Endothelial cell of umbilical vein (primary cell): ENCODE measurements around the gene CUEDC1. TPM values are rescaled to one million over a fixed set of nuclear protein-coding genes. Genes with fewer than 3 reads are reported as not detected.

Experiments used
- BruUV-seq: library from RNA; stranded (reverse); fragments of 400-500 nt; replicated peaks from 2 replicates; lab custom pipeline; 2021; lab: Mats Ljungman, UMichigan
- CTCF ChIA-PET: fragments of 300-600, 350-600 bp; sonication (Branson Sonifier 250); formaldehyde crosslinking; loops from one replicate; lab custom pipeline; 2021; ENCODE audit warnings: antibody characterized with exemption, inconsistent platforms; lab: Charles Lee
- POLR2A ChIA-PET: fragments of 300-600, 350-600 bp; sonication (Branson Sonifier 250); formaldehyde crosslinking; loops from one replicate; lab custom pipeline; 2021; ENCODE audit warnings: antibody characterized with exemption, inconsistent platforms; lab: Charles Lee
- DNase-seq: peaks from one replicate; pipeline ENCODE4 v3.0.0-alpha.2; 2011; ENCODE audit warnings: low read depth, low spot score
- FAIRE-seq: peaks from 2 replicates; lab custom pipeline; 2011; peaks lifted over from hg19 to GRCh38; lab: Jason Lieb, UNC
- H2AFZ ChIP-seq: 2 replicates; pipeline ENCODE4 v1.6.0; 2012; ENCODE audit warnings: low read depth, low read length, control low read depth, inconsistent platforms
- H3K27ac ChIP-seq: 2 replicates; pipeline ENCODE4 v1.5.1; 2011; ENCODE audit warnings: low read depth, mild to moderate bottlenecking, control low read depth, low read length, moderate library complexity; ENCODE audit not compliant: insufficient read depth
- H3K27me3 ChIP-seq, 2 experiments: 2 replicates each; pipeline versions ENCODE4 v1.6.0 to v1.6.1; 2011; ENCODE audit warnings: low read length in 2 of 2, mixed read lengths in 1 of 2; ENCODE audit not compliant: control insufficient read depth in 2 of 2, insufficient read depth in 2 of 2
- H3K36me3 ChIP-seq, 2 experiments: 2 replicates in 1 of 2; 3 replicates in 1 of 2; pipeline ENCODE4 v1.5.1; 2011; ENCODE audit warnings: low read length in 2 of 2, mild to moderate bottlenecking in 1 of 2, moderate library complexity in 1 of 2; ENCODE audit not compliant: control insufficient read depth in 2 of 2, insufficient read depth in 2 of 2; ENCODE audit errors: extremely low read depth in 1 of 2
- H3K4me1 ChIP-seq: 3 replicates; pipeline ENCODE4 v1.5.1; 2011; ENCODE audit warnings: mild to moderate bottlenecking, low read length; ENCODE audit not compliant: control insufficient read depth, insufficient read depth; ENCODE audit errors: extremely low read depth
- H3K4me2 ChIP-seq: 2 replicates; pipeline ENCODE4 v1.6.1; 2011; ENCODE audit warnings: low read length, control low read depth, mixed read lengths; ENCODE audit not compliant: insufficient read depth
- H3K4me3 ChIP-seq, 3 experiments: fragments of 200-600 bp in 1 of 3; sonication (generic), shearing (Covaris generic) in 1 of 3; replicated peaks in 1 of 3; 2 replicates each; pipeline ENCODE4 v1.5.1; 2011 to 2016; ENCODE audit warnings: control low read depth in 3 of 3, low read length in 3 of 3, mild to moderate bottlenecking in 2 of 3, inconsistent platforms in 1 of 3, low read depth in 1 of 3, moderate library complexity in 1 of 3; ENCODE audit not compliant: insufficient read depth in 1 of 3
- H3K79me2 ChIP-seq: 2 replicates; pipeline ENCODE4 v1.6.0; 2012; ENCODE audit warnings: low read length, inconsistent platforms; ENCODE audit not compliant: control insufficient read depth, insufficient read depth
- H3K9ac ChIP-seq: replicated peaks from 2 replicates; pipeline ENCODE3; 2011; ENCODE audit warnings: low read length, control low read depth; ENCODE audit not compliant: insufficient read depth; ENCODE audit errors: extremely low read depth
- H3K9me1 ChIP-seq: replicated peaks from 3 replicates; pipeline ENCODE4 v1.6.0; 2011; ENCODE audit warnings: mild to moderate bottlenecking, low read length; ENCODE audit not compliant: control insufficient read depth, insufficient read depth; ENCODE audit errors: extremely low read depth
- H3K9me3 ChIP-seq: replicated peaks from 2 replicates; pipeline ENCODE4 v1.5.1; 2012; ENCODE audit warnings: low read length, inconsistent platforms; ENCODE audit not compliant: control insufficient read depth, insufficient read depth
- H4K20me1 ChIP-seq: replicated peaks from 2 replicates; pipeline ENCODE3; 2011; ENCODE audit warnings: mild to moderate bottlenecking, low read length; ENCODE audit not compliant: control insufficient read depth, insufficient read depth; ENCODE audit errors: extremely low read depth
- CTCF ChIP-seq, 2 donors: IDR thresholded peaks; 1 replicate in 1 of 2; 2 replicates in 1 of 2; pipeline ENCODE4 v1.5.1; 2011; ENCODE audit warnings: low read length in 2 of 2, mild to moderate bottlenecking in 2 of 2, moderate library complexity in 2 of 2, control low read depth in 1 of 2, inconsistent platforms in 1 of 2, low read depth in 1 of 2; ENCODE audit not compliant: insufficient read depth in 1 of 2; ENCODE audit errors: extremely low read depth in 1 of 2
- EZH2 ChIP-seq: IDR thresholded peaks from 2 replicates; pipeline ENCODE4 v1.6.1; 2012; ENCODE audit warnings: borderline replicate concordance, low read depth, mild to moderate bottlenecking, moderate library complexity, low read length, inconsistent platforms; ENCODE audit not compliant: severe bottlenecking
- FOS ChIP-seq: IDR thresholded peaks from 2 replicates; pipeline ENCODE4 v1.6.1; 2011; ENCODE audit warnings: mild to moderate bottlenecking, low read length, moderate library complexity, borderline replicate concordance; ENCODE audit not compliant: insufficient read depth
- JUN ChIP-seq: IDR thresholded peaks from 2 replicates; pipeline ENCODE4 v1.6.1; 2011; ENCODE audit warnings: borderline replicate concordance, low read depth; ENCODE audit not compliant: insufficient read length, insufficient read depth
- MYC ChIP-seq: IDR thresholded peaks from one replicate; pipeline ENCODE4 v1.6.1; 2011; ENCODE audit warnings: mild to moderate bottlenecking, low read depth, low read length
- POLR2A ChIP-seq: IDR thresholded peaks from 2 replicates; pipeline ENCODE4 v1.6.1; 2012; ENCODE audit warnings: low read depth, mild to moderate bottlenecking, control low read depth, low read length
- POLR2AphosphoS5 ChIP-seq: IDR thresholded peaks from 2 replicates; pipeline ENCODE4 v1.6.1; 2012; ENCODE audit warnings: low read depth, mild to moderate bottlenecking, control low read depth, low read length, moderate library complexity; ENCODE audit not compliant: insufficient read depth
- dilution Hi-C: fragments of 300-500 bp; cut with MboI; formaldehyde crosslinking; loops from one replicate; pipeline ENCODE4 v1.15.0; 2019; ENCODE audit warnings: low sequenced_read_pairs; ENCODE audit not compliant: extremely low pct_ligation_motif_present
- intact Hi-C: fragments of 100-400 bp; cut with micrococcal nuclease; formaldehyde crosslinking; loops from one replicate; pipeline ENCODE4 v1.10.0; 2022
- polyA plus RNA-seq, 4 experiments: library from polyadenylated mRNA; depleted of rRNA in 3 of 4; stranded (reverse) in 3 of 4; unstranded in 1 of 4; fragments of >200 nt; gene quantifications; 2 replicates each; pipeline versions ENCODE4 v1.2.1 to v1.2.3, GENCODE V29; 2011 to 2012; ENCODE audit warnings: missing spikeins in 1 of 4
- total RNA-seq: library from RNA; stranded (reverse); gene quantifications from 2 replicates; pipeline ENCODE4 v1.2.3, GENCODE V29; 2021
- TF ChIP-seq, protein P1 (sequence below): IDR thresholded peaks from 2 replicates; pipeline ENCODE4 v1.6.1; 2011; ENCODE audit not compliant: insufficient read depth, insufficient read length

The CUEDC1 gene
- total and polyA plus RNA-seq, 2 donors (not counting 3 experiments of a cell fraction or from before 2014, with no cell fraction given) = 15.8 to 27.7 TPM

DNA sequence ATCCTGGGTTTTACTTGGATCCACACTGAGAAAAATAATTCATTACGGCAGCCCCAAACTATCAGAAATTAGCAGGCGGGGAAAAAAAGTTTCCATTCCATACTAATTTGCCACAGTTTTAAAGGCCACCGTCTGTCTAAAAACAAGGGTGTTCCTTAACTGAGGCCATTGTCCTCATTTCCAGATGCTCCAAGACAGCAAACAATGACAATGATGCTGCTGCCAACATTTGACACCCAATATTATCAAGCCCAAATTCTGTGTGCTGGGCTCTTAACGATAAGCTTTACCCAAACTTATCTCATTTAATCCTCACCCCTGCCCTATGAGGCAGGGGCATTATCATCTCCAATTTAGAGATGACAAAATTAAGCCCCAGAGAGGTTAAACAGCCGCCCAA lies 26.3 kb downstream of the CUEDC1 start:
- Histone ChIP-seq H4K20me1 (no peaks in the 10 kb centered on the region), H3K27ac (no peak overlapping the region), H3K9me3 (no peaks in the 10 kb centered on the region), H3K27me3 (no peaks in the 10 kb centered on the region), H3K9me1 (no peaks in the 10 kb centered on the region), H3K4me2 (no peak overlapping the region), H3K9ac (no peak overlapping the region), H3K79me2 (no peaks in the 10 kb centered on the region), H3K4me1 (peaks cover 27% of the 10 kb centered on the region), H2AFZ (no peak overlapping the region), H3K36me3 (no peaks in the 10 kb centered on the region), H3K4me3 (no peak overlapping the region)
- intact Hi-C loops (no loop called here), dilution Hi-C loops (no loop called here)
- TF ChIP-seq CTCF (IDR thresholded peaks at IDR 0.05; ENCODE audit: extremely low read depth in 1 of 2, insufficient read depth in 1 of 2, low read depth in 1 of 2, low read length in 2 of 2) = no peak
- TF ChIP-seq JUN = no peak
- TF ChIP-seq FOS = no peak
- no peak for TF ChIP-seq POLR2AphosphoS5
- TF ChIP-seq EZH2 = no peak
- TF ChIP-seq POLR2A = no peak
- no peak for TF ChIP-seq MYC
- TF ChIP-seq, protein P1, sequence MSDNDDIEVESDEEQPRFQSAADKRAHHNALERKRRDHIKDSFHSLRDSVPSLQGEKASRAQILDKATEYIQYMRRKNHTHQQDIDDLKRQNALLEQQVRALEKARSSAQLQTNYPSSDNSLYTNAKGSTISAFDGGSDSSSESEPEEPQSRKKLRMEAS = no peak
- DNase-seq (no peak), FAIRE-seq (no peak)
- no TSS peak for BruUV-seq
- ChIA-PET CTCF (no interaction called here), POLR2A (no interaction called here)
